Measurements from ENCODE around the gene SCUBE1.

DNA sequence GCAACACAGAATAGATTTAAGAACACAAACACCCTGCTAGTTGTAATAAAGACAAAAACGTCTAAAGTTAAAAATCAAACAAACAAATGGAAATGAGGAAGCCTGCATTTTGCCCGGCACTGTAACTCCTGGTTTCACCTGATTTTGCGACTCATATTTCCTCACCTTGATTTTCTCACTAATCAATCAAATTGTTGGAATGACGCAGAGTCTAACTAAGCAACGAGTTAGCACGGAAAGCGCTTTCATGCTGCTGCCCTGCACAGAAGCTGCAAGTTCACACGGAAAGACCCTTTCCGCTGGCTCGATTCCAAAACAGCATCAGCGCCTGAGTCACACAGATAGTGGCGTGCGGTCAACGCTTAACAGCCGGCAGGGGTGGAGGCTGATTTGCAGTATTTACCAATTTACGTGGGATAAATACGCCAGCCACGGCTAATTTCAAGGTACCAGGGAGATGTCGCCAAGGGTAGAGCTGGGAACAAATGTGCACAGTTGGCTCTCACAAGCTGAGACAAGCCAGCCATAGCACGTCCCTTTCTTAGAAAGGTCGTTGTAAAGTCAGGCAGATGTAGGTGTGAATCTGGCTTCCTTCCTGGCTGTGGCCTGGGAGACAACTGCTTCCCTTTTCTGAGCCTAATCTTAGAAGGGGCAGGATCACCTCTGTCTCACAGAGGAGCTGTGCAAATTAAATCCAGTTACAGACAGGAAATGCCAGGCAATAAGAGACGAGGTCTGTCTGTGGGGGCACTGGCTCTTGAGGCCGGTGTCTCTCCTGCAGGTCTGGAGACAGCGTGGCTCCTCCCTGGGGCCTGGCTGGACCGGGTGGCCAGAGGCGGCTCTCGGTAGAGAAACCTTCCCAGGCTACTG lies 79.3 kb downstream of the SCUBE1 start:
- TF ChIP-seq RFX5 (IDR thresholded peaks at IDR 0.05; ENCODE audit: borderline replicate concordance, low read depth, low read length) (no peak), GABPA (IDR thresholded peaks at IDR 0.05; ENCODE audit: borderline replicate concordance, insufficient read depth, low read length) (no peak)
- TF ChIP-seq, protein P1, sequence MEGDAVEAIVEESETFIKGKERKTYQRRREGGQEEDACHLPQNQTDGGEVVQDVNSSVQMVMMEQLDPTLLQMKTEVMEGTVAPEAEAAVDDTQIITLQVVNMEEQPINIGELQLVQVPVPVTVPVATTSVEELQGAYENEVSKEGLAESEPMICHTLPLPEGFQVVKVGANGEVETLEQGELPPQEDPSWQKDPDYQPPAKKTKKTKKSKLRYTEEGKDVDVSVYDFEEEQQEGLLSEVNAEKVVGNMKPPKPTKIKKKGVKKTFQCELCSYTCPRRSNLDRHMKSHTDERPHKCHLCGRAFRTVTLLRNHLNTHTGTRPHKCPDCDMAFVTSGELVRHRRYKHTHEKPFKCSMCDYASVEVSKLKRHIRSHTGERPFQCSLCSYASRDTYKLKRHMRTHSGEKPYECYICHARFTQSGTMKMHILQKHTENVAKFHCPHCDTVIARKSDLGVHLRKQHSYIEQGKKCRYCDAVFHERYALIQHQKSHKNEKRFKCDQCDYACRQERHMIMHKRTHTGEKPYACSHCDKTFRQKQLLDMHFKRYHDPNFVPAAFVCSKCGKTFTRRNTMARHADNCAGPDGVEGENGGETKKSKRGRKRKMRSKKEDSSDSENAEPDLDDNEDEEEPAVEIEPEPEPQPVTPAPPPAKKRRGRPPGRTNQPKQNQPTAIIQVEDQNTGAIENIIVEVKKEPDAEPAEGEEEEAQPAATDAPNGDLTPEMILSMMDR (IDR thresholded peaks at IDR 0.05; ENCODE audit: control extremely low read depth in 1 of 3, insufficient read depth in 1 of 3, low read depth in 1 of 3, low read length in 3 of 3) = no peak
- TF ChIP-seq, protein P2, sequence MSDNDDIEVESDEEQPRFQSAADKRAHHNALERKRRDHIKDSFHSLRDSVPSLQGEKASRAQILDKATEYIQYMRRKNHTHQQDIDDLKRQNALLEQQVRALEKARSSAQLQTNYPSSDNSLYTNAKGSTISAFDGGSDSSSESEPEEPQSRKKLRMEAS (IDR thresholded peaks at IDR 0.05) = no peak
- TF ChIP-seq, protein P3, sequence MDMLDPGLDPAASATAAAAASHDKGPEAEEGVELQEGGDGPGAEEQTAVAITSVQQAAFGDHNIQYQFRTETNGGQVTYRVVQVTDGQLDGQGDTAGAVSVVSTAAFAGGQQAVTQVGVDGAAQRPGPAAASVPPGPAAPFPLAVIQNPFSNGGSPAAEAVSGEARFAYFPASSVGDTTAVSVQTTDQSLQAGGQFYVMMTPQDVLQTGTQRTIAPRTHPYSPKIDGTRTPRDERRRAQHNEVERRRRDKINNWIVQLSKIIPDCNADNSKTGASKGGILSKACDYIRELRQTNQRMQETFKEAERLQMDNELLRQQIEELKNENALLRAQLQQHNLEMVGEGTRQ (IDR thresholded peaks at IDR 0.05; ENCODE audit: low read length) = no peak
